GM23248 (cell line): Measurements from ENCODE around the gene CLDN15. TPM values are rescaled to one million over a fixed set of nuclear protein-coding genes. Genes with fewer than 3 reads are reported as not detected.

ENCODE experiments used
- DNase-seq: peaks from one replicate; pipeline ENCODE4 v3.0.0-alpha.2; 2015
- H2AFZ ChIP-seq: fragments of 200-600 bp; sonication (generic); 2 replicates; pipeline ENCODE4 v1.6.1; 2016; ENCODE audit warnings: antibody characterized with exemption
- H3F3A ChIP-seq: fragments of 200-600 bp; sonication (generic); 2 replicates; pipeline ENCODE4 v1.6.1; 2016; ENCODE audit warnings: mild to moderate bottlenecking, antibody characterized with exemption, mixed run types; ENCODE audit not compliant: insufficient read depth
- H3K27ac ChIP-seq: fragments of 200-600 bp; sonication (generic); 2 replicates; pipeline ENCODE4 v1.5.1; 2016; ENCODE audit warnings: mild to moderate bottlenecking
- H3K27me3 ChIP-seq: fragments of 200-600 bp; sonication (generic); replicated peaks from 2 replicates; pipeline ENCODE4 v1.6.1; 2016; ENCODE audit warnings: mild to moderate bottlenecking; ENCODE audit not compliant: insufficient read depth
- H3K36me3 ChIP-seq: fragments of 200-600 bp; sonication (generic); 2 replicates; pipeline ENCODE4 v1.6.1; 2016; ENCODE audit warnings: low read depth, mild to moderate bottlenecking
- H3K4me1 ChIP-seq: fragments of 200-600 bp; sonication (generic); 2 replicates; pipeline ENCODE4 v1.6.1; 2016; ENCODE audit warnings: mild to moderate bottlenecking; ENCODE audit not compliant: insufficient read depth
- H3K4me2 ChIP-seq: fragments of 200-600 bp; sonication (generic); one replicate; pipeline ENCODE4 v1.6.1; 2016; ENCODE audit warnings: mild to moderate bottlenecking; ENCODE audit not compliant: unreplicated experiment
- H3K4me3 ChIP-seq: fragments of 200-600 bp; sonication (generic); 2 replicates; pipeline ENCODE4 v1.5.1; 2016; ENCODE audit warnings: mild to moderate bottlenecking
- H3K79me2 ChIP-seq: fragments of 200-600 bp; sonication (generic); 2 replicates; pipeline ENCODE4 v1.6.1; 2016; ENCODE audit warnings: mild to moderate bottlenecking; ENCODE audit not compliant: insufficient read depth
- H3K9ac ChIP-seq: fragments of 200-600 bp; sonication (generic); 2 replicates; pipeline ENCODE4 v1.6.1; 2016; ENCODE audit warnings: mild to moderate bottlenecking
- H3K9me2 ChIP-seq: fragments of 200-600 bp; sonication (generic); 2 replicates; pipeline ENCODE4 v1.6.1; 2016; ENCODE audit warnings: mixed run types, mild to moderate bottlenecking, moderate library complexity; ENCODE audit not compliant: insufficient read depth
- H3K9me3 ChIP-seq: fragments of 200-600 bp; sonication (generic); one replicate; pipeline ENCODE4 v1.6.1; 2017; ENCODE audit warnings: low read depth
- H4K20me1 ChIP-seq: fragments of 200-600 bp; sonication (generic); 2 replicates; pipeline ENCODE4 v1.6.0; 2016; ENCODE audit not compliant: insufficient read depth
- EZH2 ChIP-seq: fragments of 200-600 bp; sonication (generic); IDR thresholded peaks from 2 replicates; pipeline ENCODE4 v1.6.1; 2018; ENCODE audit warnings: antibody characterized with exemption, mild to moderate bottlenecking; ENCODE audit not compliant: insufficient read depth, poor library complexity, severe bottlenecking
- EZH2phosphoT487 ChIP-seq: fragments of 200-600 bp; sonication (generic); IDR thresholded peaks from 2 replicates; pipeline ENCODE4 v1.6.1; 2018; ENCODE audit warnings: antibody characterized with exemption, moderate library complexity, mild to moderate bottlenecking, low read depth; ENCODE audit not compliant: insufficient read depth
- WGBS, 2 experiments: methylation state at CpG; one replicate each; pipeline ENCODE4 v1.1.6; 2015 to 2017; ENCODE audit warnings: low lambda C conversion rate in 2 of 2, low coverage in 1 of 2; ENCODE audit errors: missing lambda C conversion rate in 2 of 2; 5-methylcytosine and 5-hydroxymethylcytosine counted together
- in situ Hi-C: fragments of 300-500 bp; cut with MboI; formaldehyde crosslinking; loops from 2 replicates; pipeline ENCODE4 v1.15.0; 2020
- polyA plus RNA-seq: library from polyadenylated mRNA; unstranded; fragments of >200 nt; fragmentation: Nextera tagmentation; extraction: Ambion mirVana; gene quantifications from 2 replicates; pipeline ENCODE4 v1.2.1, GENCODE V29; 2016
- small RNA-seq: library from RNA; depleted of rRNA; stranded (forward); fragments of <200 nt; gene quantifications from one replicate; pipeline ENCODE3, GENCODE V24; 2014; ENCODE audit warnings: low read depth, low replicate concordance
- total RNA-seq: library from RNA; depleted of rRNA; stranded (reverse); fragments of >200 nt; shearing (Covaris generic); gene quantifications from 2 replicates; pipeline ENCODE4 v1.2.3, GENCODE V29; 2014; rRNA removed

Gene CLDN15
- total and polyA plus RNA-seq, 2 experiments from 2014 or later, result 1.4 to 5.0 TPM

GRCh38 chr7:101186194-101186593 is 51.4 kb downstream of the CLDN15 start:
- Histone ChIP-seq H3K9ac (no peak overlapping the region), H3K4me1 (no peaks in the 10 kb centered on the region), H3K36me3 (no peaks in the 10 kb centered on the region), H2AFZ (no peak overlapping the region), H3F3A (peaks cover 13% of the 10 kb centered on the region; the same call in 1 of the 2 replicates), H3K4me2 (no peak overlapping the region), H3K4me3 (no peak overlapping the region), H4K20me1 (no peaks in the 10 kb centered on the region), H3K27me3 (no peaks in the 10 kb centered on the region), H3K9me3 (no peaks in the 10 kb centered on the region), H3K27ac (no peak overlapping the region), H3K9me2 (no peaks in the 10 kb centered on the region), H3K79me2 (no peaks in the 10 kb centered on the region)
- no peak for TF ChIP-seq EZH2
- no peak for TF ChIP-seq EZH2phosphoT487
- 62 to 70% methylated on average over 6 of the region's 6 CpGs for WGBS, 2 experiments
- DNase-seq, result no peak
- in situ Hi-C loops, result no loop called here

DNA sequence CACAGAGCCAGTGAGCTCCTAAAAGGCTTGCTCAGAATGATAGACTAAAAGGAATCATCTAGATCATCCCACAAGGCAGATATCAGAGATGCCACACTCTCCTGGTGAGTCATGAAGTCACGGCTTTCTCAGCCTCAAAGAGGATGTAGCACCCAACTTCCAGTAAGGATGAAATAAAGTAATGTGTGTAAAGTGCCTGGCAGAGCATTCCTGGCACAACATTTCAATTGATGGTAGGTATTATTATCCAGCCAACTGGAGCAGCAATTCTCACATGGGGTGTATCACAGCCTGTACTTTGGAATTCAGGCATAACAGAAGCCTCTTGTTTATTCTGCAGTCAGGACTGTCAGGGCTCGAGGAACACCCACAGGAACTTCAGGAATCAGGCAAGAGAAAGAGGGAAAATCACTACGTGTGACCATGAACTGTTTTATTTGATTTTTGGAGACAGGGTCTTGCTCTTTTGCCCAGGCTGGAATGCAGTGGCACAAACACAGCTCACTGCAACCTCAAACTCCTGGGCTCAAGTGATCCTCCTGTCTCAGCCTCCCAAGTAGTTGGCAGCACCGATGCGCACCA is 52.3 kb downstream of the CLDN15 start:
- Histone ChIP-seq H3F3A (peaks cover 13% of the 10 kb centered on the region; the same call in 1 of the 2 replicates), H4K20me1 (no peaks in the 10 kb centered on the region), H3K9me2 (no peaks in the 10 kb centered on the region), H3K27me3 (peaks cover 7% of the 10 kb centered on the region), H3K4me3 (no peak overlapping the region), H3K27ac (no peak overlapping the region), H3K4me1 (no peaks in the 10 kb centered on the region), H3K79me2 (no peaks in the 10 kb centered on the region), H3K9me3 (no peaks in the 10 kb centered on the region), H3K9ac (no peak overlapping the region), H3K4me2 (no peak overlapping the region), H3K36me3 (no peaks in the 10 kb centered on the region), H2AFZ (no peak overlapping the region)
- TF ChIP-seq EZH2, result no peak
- TF ChIP-seq EZH2phosphoT487, result no peak
- in situ Hi-C loops, result no loop called here
- peak; percentile 69 for DNase-seq
- WGBS, 2 experiments, result 36 to 39% methylated on average over 5 of the region's 5 CpGs

Small RNAs within 50 kb of the gene (small RNA-seq; reads per million reads assigned to genes)
- not detected for gene RNU6-1104P

Other genes starting within 250 kb of the CLDN15 start
- not detected in 2 replicates for gene MUC17, start 217.7 kb downstream of the CLDN15 start, total RNA-seq
- gene MUC17, start 217.7 kb downstream of the CLDN15 start, polyA plus RNA-seq, result not detected in 2 replicates
- gene TRIM56, start 152.3 kb downstream of the CLDN15 start, total RNA-seq, result 10.3 and 11.0 TPM in 2 replicates
- gene TRIM56, start 152.3 kb downstream of the CLDN15 start, polyA plus RNA-seq, result 8.8 and 9.2 TPM in 2 replicates
- gene SERPINE1, start 110.7 kb downstream of the CLDN15 start, total RNA-seq, result 1,900 and 2,000 TPM in 2 replicates
- 1,537 and 1,563 TPM in 2 replicates for gene SERPINE1, start 110.7 kb downstream of the CLDN15 start, polyA plus RNA-seq
- 198 and 236 TPM in 2 replicates for gene AP1S1, start 83.3 kb downstream of the CLDN15 start, total RNA-seq
- 37.4 and 38.2 TPM in 2 replicates for gene AP1S1, start 83.3 kb downstream of the CLDN15 start, polyA plus RNA-seq
- gene VGF, start 72.2 kb downstream of the CLDN15 start, total RNA-seq, result 0.89 TPM in 1 of 2 replicates, not detected in the other
- 0.11 TPM in 1 of 2 replicates, not detected in the other for gene VGF, start 72.2 kb downstream of the CLDN15 start, polyA plus RNA-seq
- not detected in 2 replicates for gene NAT16, start 57.5 kb downstream of the CLDN15 start, total RNA-seq
- not detected in 2 replicates for gene NAT16, start 57.5 kb downstream of the CLDN15 start, polyA plus RNA-seq
- not detected in 2 replicates for gene MOGAT3, start 36.8 kb downstream of the CLDN15 start, total RNA-seq
- not detected in 2 replicates for gene MOGAT3, start 36.8 kb downstream of the CLDN15 start, polyA plus RNA-seq
- 126 and 149 TPM in 2 replicates for gene PLOD3, start 20.2 kb downstream of the CLDN15 start, total RNA-seq
- 189 and 190 TPM in 2 replicates for gene PLOD3, start 20.2 kb downstream of the CLDN15 start, polyA plus RNA-seq
- gene ZNHIT1, start 19.6 kb downstream of the CLDN15 start, total RNA-seq, result 98.0 and 102 TPM in 2 replicates
- 119 and 129 TPM in 2 replicates for gene ZNHIT1, start 19.6 kb downstream of the CLDN15 start, polyA plus RNA-seq
- gene FIS1, start 7.3 kb upstream of the CLDN15 start, total RNA-seq, result 169 and 193 TPM in 2 replicates
- gene FIS1, start 7.3 kb upstream of the CLDN15 start, polyA plus RNA-seq, result 235 and 237 TPM in 2 replicates
- 40.1 and 51.9 TPM in 2 replicates for gene IFT22, start 84.0 kb upstream of the CLDN15 start, total RNA-seq
- gene IFT22, start 84.0 kb upstream of the CLDN15 start, polyA plus RNA-seq, result 52.1 and 59.8 TPM in 2 replicates
- gene COL26A1, start 125.1 kb upstream of the CLDN15 start, total RNA-seq, result 1.6 TPM in 1 of 2 replicates, not detected in the other
- not detected in 2 replicates for gene COL26A1, start 125.1 kb upstream of the CLDN15 start, polyA plus RNA-seq